ENCODE data around the gene TMEM129. TPM values are rescaled to one million over a fixed set of nuclear protein-coding genes. Genes with fewer than 3 reads are reported as not detected.

Gene TMEM129
- total RNA-seq, 2 experiments from 2014 or later: 39.2 to 44.0 TPM

GRCh38 chr4:1670279-1670678 lies 50.8 kb downstream of the TMEM129 start:
- Histone ChIP-seq H3K4me2 (ENCODE audit: low read length) (no peak overlapping the region), H3K4me3 (ENCODE audit: low read depth, low read length, poor library complexity, severe bottlenecking) (no peak overlapping the region), H3K9me2 (ENCODE audit: insufficient read depth, low read length) (no peaks in the 10 kb centered on the region), H2AFZ (ENCODE audit: low read length) (no peak overlapping the region), H4K20me1 (ENCODE audit: insufficient read depth, low read length) (no peaks in the 10 kb centered on the region), H3K9me3 (ENCODE audit: low read length) (0 out of 2 replicates have a peak, but pooled peaks cover 3% of the 10 kb centered on the region), H3K4me1 (ENCODE audit: insufficient read depth, low read length, poor library complexity, severe bottlenecking) (no peaks in the 10 kb centered on the region), H3K79me2 (ENCODE audit: insufficient read depth, low read depth, low read length) (no peaks in the 10 kb centered on the region), H3K27ac (ENCODE audit: low read depth, low read length, poor library complexity, severe bottlenecking) (no peak overlapping the region), H3K36me3 (ENCODE audit: insufficient read depth, low read length) (no peaks in the 10 kb centered on the region)
- ChIA-PET POLR2A (no interaction called here), CTCF (ENCODE audit: unreplicated experiment) (no interaction called here)
- no TSS peak for BruUV-seq (replicated peaks)
- DNase-seq (ENCODE audit: low spot score): no peak
- intact Hi-C loops (cut with micrococcal nuclease; ENCODE audit: unreplicated experiment): no loop called here
- TF ChIP-seq CTCF (conservative IDR thresholded peaks at IDR 0.05; ENCODE audit: low read length) (no peak), EZH2phosphoT487 (IDR thresholded peaks at IDR 0.05; ENCODE audit: borderline replicate concordance, low read depth, low read length) (no peak)

GRCh38 chr4:1669850-1670249 lies 51.3 kb downstream of the TMEM129 start:
- CTCF ChIA-PET (ENCODE audit: unreplicated experiment): no interaction called here
- no peak overlapping the region for H2AFZ ChIP-seq (ENCODE audit: low read length)

More at GRCh38 chr4:1669850-1670249, 51.3 kb downstream of the TMEM129 start:
- Histone ChIP-seq H3K9me3 (ENCODE audit: low read length) (0 out of 2 replicates have a peak, but pooled peaks cover 3% of the 10 kb centered on the region), H3K4me1 (ENCODE audit: insufficient read depth, low read length, poor library complexity, severe bottlenecking) (no peaks in the 10 kb centered on the region), H3K4me3 (ENCODE audit: low read depth, low read length, poor library complexity, severe bottlenecking) (no peak overlapping the region), H3K27ac (ENCODE audit: low read depth, low read length, poor library complexity, severe bottlenecking) (no peak overlapping the region), H3K4me2 (ENCODE audit: low read length) (no peak overlapping the region), H3K9me2 (ENCODE audit: insufficient read depth, low read length) (no peaks in the 10 kb centered on the region), H3K36me3 (ENCODE audit: insufficient read depth, low read length) (no peaks in the 10 kb centered on the region), H4K20me1 (ENCODE audit: insufficient read depth, low read length) (no peaks in the 10 kb centered on the region), H3K79me2 (ENCODE audit: insufficient read depth, low read depth, low read length) (no peaks in the 10 kb centered on the region)
- POLR2A ChIA-PET: no interaction called here
- no TSS peak for BruUV-seq (replicated peaks)
- no peak for TF ChIP-seq EZH2phosphoT487 (IDR thresholded peaks at IDR 0.05; ENCODE audit: borderline replicate concordance, low read depth, low read length)
- TF ChIP-seq CTCF (conservative IDR thresholded peaks at IDR 0.05; ENCODE audit: low read length): no peak
- no peak for DNase-seq (ENCODE audit: low spot score)
- intact Hi-C loops (cut with micrococcal nuclease; ENCODE audit: unreplicated experiment): no loop called here

Measured in OCI-LY7 (cell line).